Mesendoderm (in vitro differentiated cells): ENCODE results near the gene SEC22B.
"Not testable (repeated sequence)": the region's sequence is repeated elsewhere in the genome, so short reads cannot be mapped to it uniquely, and the experiment has no call there.

Source experiments
- DNase-seq: peaks from one replicate; pipeline ENCODE4 v3.0.0; 2013
- H2AK5ac ChIP-seq: 2 replicates; pipeline ENCODE4 v1.6.1; 2013; ENCODE audit warnings: low read length, inconsistent platforms
- H2BK120ac ChIP-seq: 2 replicates; pipeline ENCODE4 v1.6.1; 2013; ENCODE audit warnings: low read depth, mild to moderate bottlenecking, low read length, moderate library complexity, mixed read lengths
- H2BK15ac ChIP-seq: replicated peaks from 2 replicates; pipeline ENCODE4 v1.6.1; 2013; ENCODE audit warnings: low read depth, mild to moderate bottlenecking, moderate library complexity
- H2BK5ac ChIP-seq: 2 replicates; pipeline ENCODE4 v1.6.1; 2013; ENCODE audit warnings: low read length, inconsistent platforms
- H3K18ac ChIP-seq: 2 replicates; pipeline ENCODE4 v1.6.1; 2013; ENCODE audit warnings: mild to moderate bottlenecking, low read length, mixed read lengths
- H3K23ac ChIP-seq: one replicate; pipeline ENCODE4 v1.6.1; 2013; ENCODE audit warnings: low read length
- H3K27ac ChIP-seq: 2 replicates; pipeline ENCODE4 v1.5.1; 2013; ENCODE audit warnings: low read depth, mild to moderate bottlenecking, inconsistent platforms, low read length, moderate library complexity
- H3K27me3 ChIP-seq: 2 replicates; pipeline ENCODE4 v1.6.1; 2013; ENCODE audit warnings: low read length, control low read depth, mild to moderate bottlenecking, inconsistent platforms; ENCODE audit not compliant: insufficient read depth, poor library complexity
- H3K36me3 ChIP-seq: 2 replicates; pipeline ENCODE4 v1.6.1; 2013; ENCODE audit warnings: low read length, inconsistent platforms; ENCODE audit not compliant: control insufficient read depth, insufficient read depth
- H3K4ac ChIP-seq: one replicate; pipeline ENCODE4 v1.6.1; 2013; ENCODE audit warnings: low read depth, mild to moderate bottlenecking, low read length, moderate library complexity
- H3K4me1 ChIP-seq: 2 replicates; pipeline ENCODE4 v1.6.1; 2013; ENCODE audit warnings: low read depth, low read length, inconsistent platforms; ENCODE audit not compliant: control insufficient read depth
- H3K4me2 ChIP-seq: 2 replicates; pipeline ENCODE4 v1.6.1; 2013; ENCODE audit warnings: low read length
- H3K4me3 ChIP-seq: 2 replicates; pipeline ENCODE4 v1.5.1; 2013; ENCODE audit warnings: mild to moderate bottlenecking, low read length
- H3K56ac ChIP-seq: one replicate; pipeline ENCODE4 v1.6.1; 2013; ENCODE audit warnings: low read length
- H3K79me1 ChIP-seq: 2 replicates; pipeline ENCODE4 v1.6.1; 2013; ENCODE audit warnings: low read length, inconsistent platforms
- H3K79me2 ChIP-seq: 2 replicates; pipeline ENCODE4 v1.6.1; 2013; ENCODE audit warnings: mild to moderate bottlenecking, low read length; ENCODE audit not compliant: control insufficient read depth, insufficient read depth
- H3K9ac ChIP-seq: 2 replicates; pipeline ENCODE4 v1.6.1; 2013; ENCODE audit warnings: low read length, inconsistent platforms
- H4K5ac ChIP-seq: one replicate; pipeline ENCODE4 v1.6.1; 2013; ENCODE audit warnings: low read length
- H4K8ac ChIP-seq: one replicate; pipeline ENCODE4 v1.6.1; 2013; ENCODE audit warnings: low read depth, mild to moderate bottlenecking, control low read depth, low read length, moderate library complexity
- WGBS: extraction: QIAGEN DNeasy Blood & Tissue Kit; methylation state at CpG from one replicate; pipeline ENCODE4 v1.1.7; 2013; ENCODE audit warnings: low lambda C conversion rate, missing lambda C conversion rate; ENCODE audit not compliant: insufficient coverage; ENCODE audit errors: extremely low coverage; 5-methylcytosine and 5-hydroxymethylcytosine counted together

SEC22B gene

GRCh38 chr1:120109656-120110055, 66.7 kb downstream of the SEC22B start:
- H3K27ac ChIP-seq, H3K18ac ChIP-seq, H3K56ac ChIP-seq, H3K36me3 ChIP-seq, H2BK15ac ChIP-seq, H2BK5ac ChIP-seq, H3K4me1 ChIP-seq, H2BK120ac ChIP-seq, H4K8ac ChIP-seq, H2AK5ac ChIP-seq, H3K79me1 ChIP-seq, H3K4me2 ChIP-seq, DNase-seq, H3K4ac ChIP-seq, H3K23ac ChIP-seq, H3K4me3 ChIP-seq, H3K79me2 ChIP-seq, H4K5ac ChIP-seq, H3K9ac ChIP-seq, H3K27me3 ChIP-seq: not testable (repeated sequence)
- WGBS, result no CpG with 5 or more reads among the region's 9 CpGs

- H4K8ac ChIP-seq, H2AK5ac ChIP-seq, H2BK15ac ChIP-seq, H3K9ac ChIP-seq, H2BK5ac ChIP-seq, H3K27ac ChIP-seq, H3K36me3 ChIP-seq, DNase-seq, H3K4me3 ChIP-seq, H3K27me3 ChIP-seq, H3K18ac ChIP-seq, H3K79me2 ChIP-seq, H3K4me2 ChIP-seq, H3K23ac ChIP-seq, H3K56ac ChIP-seq, H3K79me1 ChIP-seq, H4K5ac ChIP-seq, H3K4me1 ChIP-seq, H3K4ac ChIP-seq, H2BK120ac ChIP-seq: not testable (repeated sequence)
- WGBS, result no CpG with 5 or more reads among the region's 10 CpGs
These were observed 67.1 kb downstream of the SEC22B start for GRCh38 chr1:120109180-120109579.

- H3K79me1 ChIP-seq, H3K56ac ChIP-seq, H4K5ac ChIP-seq, H2BK5ac ChIP-seq, H3K23ac ChIP-seq, H3K4me3 ChIP-seq, H3K9ac ChIP-seq, H2AK5ac ChIP-seq, H2BK15ac ChIP-seq, H3K79me2 ChIP-seq, H3K27me3 ChIP-seq, H3K27ac ChIP-seq, H3K4ac ChIP-seq, H3K18ac ChIP-seq, DNase-seq, H3K4me1 ChIP-seq, H2BK120ac ChIP-seq, H4K8ac ChIP-seq, H3K36me3 ChIP-seq, H3K4me2 ChIP-seq: not testable (repeated sequence)
- no CpG with 5 or more reads among the region's 2 CpGs for WGBS
These were observed 71.0 kb downstream of the SEC22B start for GRCh38 chr1:120105288-120105687.

- WGBS, result no CpG with 5 or more reads among the region's 3 CpGs
These were observed 72.6 kb downstream of the SEC22B start for GRCh38 chr1:120103768-120104167.

GRCh38 chr1:120101593-120101992, 74.7 kb downstream of the SEC22B start:
- H4K5ac ChIP-seq, H3K27me3 ChIP-seq, H3K56ac ChIP-seq, H4K8ac ChIP-seq, H3K27ac ChIP-seq, H3K9ac ChIP-seq, H3K36me3 ChIP-seq, H3K79me1 ChIP-seq, H3K18ac ChIP-seq, H3K4me1 ChIP-seq, H2BK5ac ChIP-seq, H3K4me3 ChIP-seq, H2AK5ac ChIP-seq, H2BK15ac ChIP-seq, H3K79me2 ChIP-seq, DNase-seq, H3K23ac ChIP-seq, H2BK120ac ChIP-seq, H3K4me2 ChIP-seq, H3K4ac ChIP-seq: not testable (repeated sequence)
- no CpG with 5 or more reads among the region's 1 CpG for WGBS

More at GRCh38 chr1:120103768-120104167, 72.6 kb downstream of the SEC22B start:
- not testable (repeated sequence) for DNase-seq, H3K79me2 ChIP-seq, H3K23ac ChIP-seq, H3K79me1 ChIP-seq, H2BK5ac ChIP-seq, H3K18ac ChIP-seq, H2BK120ac ChIP-seq, H3K27ac ChIP-seq, H3K4me1 ChIP-seq, H4K8ac ChIP-seq, H3K27me3 ChIP-seq, H3K36me3 ChIP-seq, H2BK15ac ChIP-seq, H3K4me2 ChIP-seq, H3K56ac ChIP-seq, H2AK5ac ChIP-seq, H4K5ac ChIP-seq, H3K4me3 ChIP-seq, H3K4ac ChIP-seq, H3K9ac ChIP-seq
